ENCODE measurements around the gene CLCN2. TPM values are rescaled to one million over a fixed set of nuclear protein-coding genes. Genes with fewer than 3 reads are reported as not detected.

The CLCN2 gene
- polyA plus RNA-seq, 1 donor from 2014 or later, result 13.4 TPM

DNA sequence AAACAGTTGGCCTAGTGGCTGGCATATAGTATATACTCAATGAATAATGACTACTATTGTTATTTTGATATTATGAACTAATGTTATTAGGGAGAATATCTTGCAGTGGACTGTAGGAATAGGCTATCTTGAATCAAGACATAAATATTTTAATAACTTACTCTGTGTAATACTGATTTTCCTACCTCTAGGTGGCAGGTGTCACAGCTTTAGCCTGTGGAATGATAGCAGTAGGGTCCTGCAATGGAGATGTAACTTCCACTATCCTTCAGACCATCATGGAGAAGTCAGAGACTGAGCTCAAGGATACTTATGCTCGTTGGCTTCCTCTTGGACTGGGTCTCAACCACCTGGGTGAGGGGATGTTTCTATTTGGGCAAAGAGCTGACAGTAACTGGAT, 55.8 kb downstream of the CLCN2 start (continued):
- TF ChIP-seq, protein P1, sequence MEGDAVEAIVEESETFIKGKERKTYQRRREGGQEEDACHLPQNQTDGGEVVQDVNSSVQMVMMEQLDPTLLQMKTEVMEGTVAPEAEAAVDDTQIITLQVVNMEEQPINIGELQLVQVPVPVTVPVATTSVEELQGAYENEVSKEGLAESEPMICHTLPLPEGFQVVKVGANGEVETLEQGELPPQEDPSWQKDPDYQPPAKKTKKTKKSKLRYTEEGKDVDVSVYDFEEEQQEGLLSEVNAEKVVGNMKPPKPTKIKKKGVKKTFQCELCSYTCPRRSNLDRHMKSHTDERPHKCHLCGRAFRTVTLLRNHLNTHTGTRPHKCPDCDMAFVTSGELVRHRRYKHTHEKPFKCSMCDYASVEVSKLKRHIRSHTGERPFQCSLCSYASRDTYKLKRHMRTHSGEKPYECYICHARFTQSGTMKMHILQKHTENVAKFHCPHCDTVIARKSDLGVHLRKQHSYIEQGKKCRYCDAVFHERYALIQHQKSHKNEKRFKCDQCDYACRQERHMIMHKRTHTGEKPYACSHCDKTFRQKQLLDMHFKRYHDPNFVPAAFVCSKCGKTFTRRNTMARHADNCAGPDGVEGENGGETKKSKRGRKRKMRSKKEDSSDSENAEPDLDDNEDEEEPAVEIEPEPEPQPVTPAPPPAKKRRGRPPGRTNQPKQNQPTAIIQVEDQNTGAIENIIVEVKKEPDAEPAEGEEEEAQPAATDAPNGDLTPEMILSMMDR (IDR thresholded peaks at IDR 0.05; ENCODE audit: poor library complexity, severe bottlenecking), result peak; percentile 62
- TF ChIP-seq RAD21 (conservative IDR thresholded peaks at IDR 0.05), result peak; percentile 39

DNA sequence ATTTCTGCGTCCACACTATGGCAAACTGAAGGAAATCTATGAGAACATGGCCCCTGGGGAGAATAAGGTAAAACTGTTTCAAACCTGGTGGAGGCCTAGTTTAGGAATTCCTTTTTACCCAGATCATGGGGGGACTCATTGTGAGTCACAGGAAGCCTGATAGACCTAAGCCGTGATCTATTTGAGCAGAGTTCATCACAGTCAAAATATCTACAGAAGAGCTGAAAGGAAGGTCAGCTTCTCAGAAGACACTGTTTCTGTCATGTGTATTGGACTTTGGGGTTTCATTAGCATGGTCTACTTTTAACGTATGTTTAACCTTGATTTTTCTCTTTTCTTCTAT, 61.1 kb downstream of the CLCN2 start:
- Histone ChIP-seq H3F3A (ENCODE audit: insufficient read depth, low read length, poor library complexity, severe bottlenecking) (no peaks in the 10 kb centered on the region), H3K79me2 (replicated peaks; ENCODE audit: insufficient read depth, low read length) (peaks cover 21% of the 10 kb centered on the region), H3K36me3 (ENCODE audit: insufficient read depth, low read length) (no peaks in the 10 kb centered on the region), H4K20me1 (ENCODE audit: insufficient read depth) (no peaks in the 10 kb centered on the region), H3K27ac (ENCODE audit: low read length) (no peak overlapping the region), H2AFZ (ENCODE audit: low read depth, low read length) (no peak overlapping the region), H3K4me3 (ENCODE audit: low read length) (peak overlapping the region; percentile 96), H3K9me2 (ENCODE audit: insufficient read depth, low read length) (no peaks in the 10 kb centered on the region), H3K9ac (ENCODE audit: low read length) (peak overlapping the region; percentile 92), H3K4me2 (ENCODE audit: low read length) (peak overlapping the region; percentile 65), H3K27me3 (ENCODE audit: insufficient read depth, low read depth, low read length) (no peaks in the 10 kb centered on the region), H3K9me3 (ENCODE audit: low read length) (no peaks in the 10 kb centered on the region)
- TF ChIP-seq EP300 (conservative IDR thresholded peaks at IDR 0.05; ENCODE audit: poor library complexity, severe bottlenecking) (no peak), RAD21 (conservative IDR thresholded peaks at IDR 0.05) (no peak), TAF1 (IDR thresholded peaks at IDR 0.05; ENCODE audit: low read depth) (no peak), SMC3 (conservative IDR thresholded peaks at IDR 0.05; ENCODE audit: poor library complexity) (no peak), MXI1 (conservative IDR thresholded peaks at IDR 0.05; ENCODE audit: poor library complexity, severe bottlenecking) (no peak), POLR2AphosphoS5 (IDR thresholded peaks at IDR 0.05) (no peak), EZH2 (IDR thresholded peaks at IDR 0.05; ENCODE audit: borderline replicate concordance, insufficient read depth, low read length, poor library complexity, severe bottlenecking) (no peak)
- TF ChIP-seq, protein P2, sequence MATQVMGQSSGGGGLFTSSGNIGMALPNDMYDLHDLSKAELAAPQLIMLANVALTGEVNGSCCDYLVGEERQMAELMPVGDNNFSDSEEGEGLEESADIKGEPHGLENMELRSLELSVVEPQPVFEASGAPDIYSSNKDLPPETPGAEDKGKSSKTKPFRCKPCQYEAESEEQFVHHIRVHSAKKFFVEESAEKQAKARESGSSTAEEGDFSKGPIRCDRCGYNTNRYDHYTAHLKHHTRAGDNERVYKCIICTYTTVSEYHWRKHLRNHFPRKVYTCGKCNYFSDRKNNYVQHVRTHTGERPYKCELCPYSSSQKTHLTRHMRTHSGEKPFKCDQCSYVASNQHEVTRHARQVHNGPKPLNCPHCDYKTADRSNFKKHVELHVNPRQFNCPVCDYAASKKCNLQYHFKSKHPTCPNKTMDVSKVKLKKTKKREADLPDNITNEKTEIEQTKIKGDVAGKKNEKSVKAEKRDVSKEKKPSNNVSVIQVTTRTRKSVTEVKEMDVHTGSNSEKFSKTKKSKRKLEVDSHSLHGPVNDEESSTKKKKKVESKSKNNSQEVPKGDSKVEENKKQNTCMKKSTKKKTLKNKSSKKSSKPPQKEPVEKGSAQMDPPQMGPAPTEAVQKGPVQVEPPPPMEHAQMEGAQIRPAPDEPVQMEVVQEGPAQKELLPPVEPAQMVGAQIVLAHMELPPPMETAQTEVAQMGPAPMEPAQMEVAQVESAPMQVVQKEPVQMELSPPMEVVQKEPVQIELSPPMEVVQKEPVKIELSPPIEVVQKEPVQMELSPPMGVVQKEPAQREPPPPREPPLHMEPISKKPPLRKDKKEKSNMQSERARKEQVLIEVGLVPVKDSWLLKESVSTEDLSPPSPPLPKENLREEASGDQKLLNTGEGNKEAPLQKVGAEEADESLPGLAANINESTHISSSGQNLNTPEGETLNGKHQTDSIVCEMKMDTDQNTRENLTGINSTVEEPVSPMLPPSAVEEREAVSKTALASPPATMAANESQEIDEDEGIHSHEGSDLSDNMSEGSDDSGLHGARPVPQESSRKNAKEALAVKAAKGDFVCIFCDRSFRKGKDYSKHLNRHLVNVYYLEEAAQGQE (IDR thresholded peaks at IDR 0.05; ENCODE audit: borderline replicate concordance), result no peak
- TF ChIP-seq, protein P1 (IDR thresholded peaks at IDR 0.05; ENCODE audit: poor library complexity, severe bottlenecking), result no peak
